ENCODE measurements around the gene CRMP1.

Gene CRMP1

GRCh38 chr4:5931526-5931925 is 38.6 kb upstream of the CRMP1 start:
- TF ChIP-seq, protein P1, sequence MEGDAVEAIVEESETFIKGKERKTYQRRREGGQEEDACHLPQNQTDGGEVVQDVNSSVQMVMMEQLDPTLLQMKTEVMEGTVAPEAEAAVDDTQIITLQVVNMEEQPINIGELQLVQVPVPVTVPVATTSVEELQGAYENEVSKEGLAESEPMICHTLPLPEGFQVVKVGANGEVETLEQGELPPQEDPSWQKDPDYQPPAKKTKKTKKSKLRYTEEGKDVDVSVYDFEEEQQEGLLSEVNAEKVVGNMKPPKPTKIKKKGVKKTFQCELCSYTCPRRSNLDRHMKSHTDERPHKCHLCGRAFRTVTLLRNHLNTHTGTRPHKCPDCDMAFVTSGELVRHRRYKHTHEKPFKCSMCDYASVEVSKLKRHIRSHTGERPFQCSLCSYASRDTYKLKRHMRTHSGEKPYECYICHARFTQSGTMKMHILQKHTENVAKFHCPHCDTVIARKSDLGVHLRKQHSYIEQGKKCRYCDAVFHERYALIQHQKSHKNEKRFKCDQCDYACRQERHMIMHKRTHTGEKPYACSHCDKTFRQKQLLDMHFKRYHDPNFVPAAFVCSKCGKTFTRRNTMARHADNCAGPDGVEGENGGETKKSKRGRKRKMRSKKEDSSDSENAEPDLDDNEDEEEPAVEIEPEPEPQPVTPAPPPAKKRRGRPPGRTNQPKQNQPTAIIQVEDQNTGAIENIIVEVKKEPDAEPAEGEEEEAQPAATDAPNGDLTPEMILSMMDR (IDR thresholded peaks at IDR 0.05; ENCODE audit: insufficient read depth, low read depth, low read length, missing control alignments): no peak
- no peak for DNase-seq (ENCODE audit: low read depth)
- H3K4me3 ChIP-seq (ENCODE audit: low read depth, low read length): no peak overlapping the region

GRCh38 chr4:5930876-5931275 is 38.0 kb upstream of the CRMP1 start:
- DNase-seq (ENCODE audit: low read depth): no peak
- TF ChIP-seq, protein P1 (IDR thresholded peaks at IDR 0.05; ENCODE audit: insufficient read depth, low read depth, low read length, missing control alignments): no peak
- no peak overlapping the region for H3K4me3 ChIP-seq (ENCODE audit: low read depth, low read length)

GRCh38 chr4:5930456-5930855 is 37.6 kb upstream of the CRMP1 start:
- DNase-seq (ENCODE audit: low read depth): no peak
- H3K4me3 ChIP-seq (ENCODE audit: low read depth, low read length): no peak overlapping the region
- TF ChIP-seq, protein P1 (IDR thresholded peaks at IDR 0.05; ENCODE audit: insufficient read depth, low read depth, low read length, missing control alignments): no peak

- TF ChIP-seq, protein P1 (IDR thresholded peaks at IDR 0.05; ENCODE audit: insufficient read depth, low read depth, low read length, missing control alignments): no peak
- no peak overlapping the region for H3K4me3 ChIP-seq (ENCODE audit: low read depth, low read length)
- DNase-seq (ENCODE audit: low read depth): no peak
Observed at GRCh38 chr4:5928844-5929420, 36.0 kb upstream of the CRMP1 start.

GRCh38 chr4:5928274-5928673 is 35.4 kb upstream of the CRMP1 start:
- H3K4me3 ChIP-seq (ENCODE audit: low read depth, low read length): no peak overlapping the region
- no peak for DNase-seq (ENCODE audit: low read depth)
- TF ChIP-seq, protein P1 (IDR thresholded peaks at IDR 0.05; ENCODE audit: insufficient read depth, low read depth, low read length, missing control alignments): no peak

DNA sequence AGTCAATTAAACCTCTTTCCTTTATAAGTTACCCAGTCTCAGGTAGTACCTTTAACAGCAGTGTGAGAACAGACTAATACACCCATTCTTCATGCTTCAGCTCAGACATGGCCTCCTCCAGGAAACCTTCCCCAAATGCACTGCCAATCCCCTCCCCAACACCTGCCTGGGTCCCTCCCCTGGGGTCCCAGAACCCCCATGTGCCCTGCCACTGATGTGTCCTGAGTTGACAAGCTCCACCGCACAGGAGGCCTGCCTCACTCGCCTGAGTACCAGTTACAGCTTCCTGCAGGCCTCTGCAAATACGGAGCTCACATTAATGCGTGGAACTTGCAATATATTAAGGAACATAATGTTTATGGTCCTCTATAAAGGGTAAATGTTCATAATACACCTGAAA is 34.9 kb upstream of the CRMP1 start:
- DNase-seq (ENCODE audit: low read depth): no peak
- no peak overlapping the region for H3K4me3 ChIP-seq (ENCODE audit: low read depth, low read length)
- TF ChIP-seq, protein P1 (IDR thresholded peaks at IDR 0.05; ENCODE audit: insufficient read depth, low read depth, low read length, missing control alignments): no peak

GRCh38 chr4:5927116-5927515 is 34.2 kb upstream of the CRMP1 start:
- no peak for DNase-seq (ENCODE audit: low read depth)
- H3K4me3 ChIP-seq (ENCODE audit: low read depth, low read length): no peak overlapping the region

More at GRCh38 chr4:5927116-5927515, 34.2 kb upstream of the CRMP1 start:
- TF ChIP-seq, protein P1 (IDR thresholded peaks at IDR 0.05; ENCODE audit: insufficient read depth, low read depth, low read length, missing control alignments): no peak

Measured in GM12865 (cell line).